MCF 10A (cell line): Measurements from ENCODE around the gene PTGS2. TPM values are rescaled to one million over a fixed set of nuclear protein-coding genes. Genes with fewer than 3 reads are reported as not detected.
"Not testable (repeated sequence)": the region's sequence is repeated elsewhere in the genome, so short reads cannot be mapped to it uniquely, and the experiment has no call there.

Experiments used
- BruUV-seq: library from RNA; stranded (reverse); fragments of 400-500 nt; replicated peaks from 2 replicates; lab custom pipeline; 2021; lab: Mats Ljungman, UMichigan
- CTCF ChIA-PET: fragments of 300-600 bp; sonication (Branson Sonifier 250); formaldehyde crosslinking; extraction: SDS; loops from one replicate; lab custom pipeline; 2021; ENCODE audit warnings: antibody characterized with exemption, inconsistent platforms; lab: Yijun Ruan, JAX
- POLR2A ChIA-PET: fragments of 300-600, 350-650 bp; sonication (Branson Sonifier 250); formaldehyde crosslinking; extraction: SDS; loops from one replicate; lab custom pipeline; 2020; ENCODE audit warnings: antibody characterized with exemption, inconsistent platforms; lab: Yijun Ruan, JAX
- DNase-seq: peaks from one replicate; pipeline ENCODE4 v3.0.0-alpha.2; 2018; ENCODE audit not compliant: unreplicated experiment
- H3K27ac Mint-ChIP-seq: one replicate; pipeline ENCODE4 v1.8.0; 2022; ENCODE audit warnings: mild to moderate bottlenecking, low read depth, mixed read lengths; ENCODE audit not compliant: unreplicated experiment
- H3K27me3 Mint-ChIP-seq: one replicate; pipeline ENCODE4 v1.8.0; 2022; ENCODE audit warnings: mixed read lengths; ENCODE audit not compliant: insufficient read depth, unreplicated experiment
- H3K36me3 Mint-ChIP-seq: one replicate; pipeline ENCODE4 v1.8.0; 2022; ENCODE audit warnings: mild to moderate bottlenecking, moderate library complexity, mixed read lengths; ENCODE audit not compliant: insufficient read depth, unreplicated experiment
- H3K4me1 Mint-ChIP-seq: one replicate; pipeline ENCODE4 v1.8.0; 2022; ENCODE audit warnings: mixed read lengths; ENCODE audit not compliant: insufficient read depth, unreplicated experiment
- H3K4me3 Mint-ChIP-seq: one replicate; pipeline ENCODE4 v1.8.0; 2022; ENCODE audit warnings: mild to moderate bottlenecking, moderate library complexity, mixed read lengths; ENCODE audit not compliant: unreplicated experiment
- H3K9me3 Mint-ChIP-seq: one replicate; pipeline ENCODE4 v1.8.0; 2022; ENCODE audit warnings: mixed read lengths; ENCODE audit not compliant: unreplicated experiment
- CTCF ChIP-seq: fragments of 200-600 bp; IDR thresholded peaks from one replicate; pipeline ENCODE4 v1.8.0; 2022; ENCODE audit warnings: antibody characterized with exemption, mild to moderate bottlenecking; ENCODE audit not compliant: unreplicated experiment
- intact Hi-C: fragments of 100-400 bp; cut with micrococcal nuclease; formaldehyde crosslinking; loops from 2 replicates; pipeline ENCODE4 v1.14.1; 2022
- total RNA-seq: library from RNA; stranded (reverse); gene quantifications from 2 replicates; pipeline ENCODE4 v1.2.3, GENCODE V29; 2022

PTGS2 gene
- total RNA-seq, 1 experiment from 2014 or later = 17.6 TPM

- Mint-ChIP-seq H3K4me3 (no peak overlapping the region), H3K36me3 (no peaks in the 10 kb centered on the region), H3K9me3 (no peaks in the 10 kb centered on the region), H3K27ac (no peak overlapping the region), H3K27me3 (no peaks in the 10 kb centered on the region), H3K4me1 (peaks cover 5% of the 10 kb centered on the region)
- no peak for TF ChIP-seq CTCF
- no TSS peak for BruUV-seq
- intact Hi-C loops = no loop called here
- ChIA-PET CTCF (interaction anchor here (0.6 to 1.5 kb wide), 4 partner anchors 15 to 68 kb away, joined by 3 to 7 read pairs (median 3); no protein-coding TSS in a partner anchor), POLR2A (interaction anchor here (0.7 to 5.8 kb wide), 2 partner anchors 12 to 23 kb away, joined by 3 to 41 read pairs; partner anchors contain the start of gene PTGS2)
- DNase-seq = no peak
Measured at GRCh38 chr1:186655876-186656275, 24.3 kb downstream of the PTGS2 start.

GRCh38 chr1:186654741-186655140, 25.5 kb downstream of the PTGS2 start:
- Mint-ChIP-seq H3K9me3 (no peaks in the 10 kb centered on the region), H3K27ac (no peak overlapping the region), H3K4me1 (peaks cover 5% of the 10 kb centered on the region), H3K4me3 (no peak overlapping the region), H3K36me3 (no peaks in the 10 kb centered on the region), H3K27me3 (no peaks in the 10 kb centered on the region)
- TF ChIP-seq CTCF = no peak
- BruUV-seq = no TSS peak
- DNase-seq = no peak
- intact Hi-C loops = no loop called here
- ChIA-PET POLR2A (no interaction called here), CTCF (interaction anchor here (0.7 to 1.4 kb wide), 2 partner anchors 16 to 28 kb away, joined by 3 read pairs; no protein-coding TSS in a partner anchor)

- H3K27me3 Mint-ChIP-seq = no peaks in the 10 kb centered on the region
- no peak for TF ChIP-seq CTCF
- BruUV-seq = no TSS peak
- no peaks in the 10 kb centered on the region for H3K36me3 Mint-ChIP-seq
- H3K4me1 Mint-ChIP-seq = peaks cover 3% of the 10 kb centered on the region
- POLR2A ChIA-PET = interaction anchor here (0.7 kb wide), 1 partner anchor 48 kb away, joined by 4 read pairs; no protein-coding TSS in a partner anchor
- no peak overlapping the region for H3K27ac Mint-ChIP-seq
- no peak overlapping the region for H3K4me3 Mint-ChIP-seq
- intact Hi-C loops = no loop called here
- CTCF ChIA-PET = interaction anchor here (0.7 kb wide), 1 partner anchor 151 kb away, joined by 4 read pairs; no protein-coding TSS in a partner anchor
- DNase-seq = no peak
- H3K9me3 Mint-ChIP-seq = no peaks in the 10 kb centered on the region
Measured at GRCh38 chr1:186653312-186653711, 26.9 kb downstream of the PTGS2 start.

GRCh38 chr1:186648613-186649012, 31.6 kb downstream of the PTGS2 start:
- H3K36me3 Mint-ChIP-seq = no peaks in the 10 kb centered on the region
- CTCF ChIA-PET = interaction anchor here (0.6 to 0.9 kb wide), 2 partner anchors 74 to 133 kb away, joined by 3 read pairs; no protein-coding TSS in a partner anchor
- H3K4me3 Mint-ChIP-seq = no peak overlapping the region
- POLR2A ChIA-PET = no interaction called here
- H3K9me3 Mint-ChIP-seq = no peaks in the 10 kb centered on the region
- peaks cover 6% of the 10 kb centered on the region for H3K4me1 Mint-ChIP-seq
- no peak overlapping the region for H3K27ac Mint-ChIP-seq
- TF ChIP-seq CTCF = no peak
- no peak for DNase-seq
- no peaks in the 10 kb centered on the region for H3K27me3 Mint-ChIP-seq
- intact Hi-C loops = no loop called here
- BruUV-seq = no TSS peak

- intact Hi-C loops, POLR2A ChIA-PET, BruUV-seq, H3K27me3 Mint-ChIP-seq, H3K4me3 Mint-ChIP-seq, H3K36me3 Mint-ChIP-seq, H3K9me3 Mint-ChIP-seq, H3K27ac Mint-ChIP-seq, DNase-seq: not testable (repeated sequence)
- CTCF ChIA-PET = interaction anchor here (0.7 to 1.1 kb wide), 3 partner anchors 30 to 106 kb away, joined by 3 read pairs; no protein-coding TSS in a partner anchor
- H3K4me1 Mint-ChIP-seq = peaks cover 12% of the 10 kb centered on the region
Measured at GRCh38 chr1:186647985-186648384, 32.2 kb downstream of the PTGS2 start.
